NCI-H146 treated with DMSO at 0.1 percent for 48 hours (cell line): ENCODE data around the gene ELANE.

Experiments used
- DNase-seq: peaks from one replicate; lab custom pipeline; 2025; ENCODE audit not compliant: unreplicated experiment; lab: John Stamatoyannopoulos, UW

ELANE gene

GRCh38 chr19:861141-861755 is 9.1 kb downstream of the ELANE start:
- DNase-seq, result no peak

- no peak for DNase-seq
Observed at GRCh38 chr19:861756-862580, 9.9 kb downstream of the ELANE start.

- no peak for DNase-seq
Observed at GRCh38 chr19:862581-863314, 10.6 kb downstream of the ELANE start.

GRCh38 chr19:863315-863620 is 11.2 kb downstream of the ELANE start:
- DNase-seq, result no peak

GRCh38 chr19:866769-867300 is 14.7 kb downstream of the ELANE start:
- no peak for DNase-seq

- no peak for DNase-seq
Observed at GRCh38 chr19:867301-867793, 15.2 kb downstream of the ELANE start.

GRCh38 chr19:867855-868457 is 15.9 kb downstream of the ELANE start:
- DNase-seq, result no peak

GRCh38 chr19:868458-869244 is 16.5 kb downstream of the ELANE start:
- DNase-seq, result no peak

- no peak for DNase-seq
Observed at GRCh38 chr19:869245-870177, 17.4 kb downstream of the ELANE start.

- DNase-seq, result no peak
Observed at GRCh38 chr19:870314-870713, 18.2 kb downstream of the ELANE start.

- no peak for DNase-seq
Observed at GRCh38 chr19:870963-871401, 18.9 kb downstream of the ELANE start.

GRCh38 chr19:871446-872265 is 19.6 kb downstream of the ELANE start:
- no peak for DNase-seq

GRCh38 chr19:872266-872951 is 20.3 kb downstream of the ELANE start:
- no peak for DNase-seq

GRCh38 chr19:873084-873483 is 21.0 kb downstream of the ELANE start:
- DNase-seq, result no peak

- no peak for DNase-seq
Observed at GRCh38 chr19:873561-874041, 21.5 kb downstream of the ELANE start.

GRCh38 chr19:875265-875879 is 23.3 kb downstream of the ELANE start:
- DNase-seq, result no peak

GRCh38 chr19:876089-876488 is 24.0 kb downstream of the ELANE start:
- no peak for DNase-seq
